NOMO-1 (cell line): ENCODE measurements around the gene BANK1.

Experiments used
- DNase-seq, 2 experiments: peaks; one replicate each; lab custom pipeline; 2025; ENCODE audit not compliant: unreplicated experiment in 2 of 2; lab: John Stamatoyannopoulos, UW

BANK1 gene

GRCh38 chr4:102105983-102106382 lies 315.5 kb downstream of the BANK1 start:
- no peak for DNase-seq

DNA sequence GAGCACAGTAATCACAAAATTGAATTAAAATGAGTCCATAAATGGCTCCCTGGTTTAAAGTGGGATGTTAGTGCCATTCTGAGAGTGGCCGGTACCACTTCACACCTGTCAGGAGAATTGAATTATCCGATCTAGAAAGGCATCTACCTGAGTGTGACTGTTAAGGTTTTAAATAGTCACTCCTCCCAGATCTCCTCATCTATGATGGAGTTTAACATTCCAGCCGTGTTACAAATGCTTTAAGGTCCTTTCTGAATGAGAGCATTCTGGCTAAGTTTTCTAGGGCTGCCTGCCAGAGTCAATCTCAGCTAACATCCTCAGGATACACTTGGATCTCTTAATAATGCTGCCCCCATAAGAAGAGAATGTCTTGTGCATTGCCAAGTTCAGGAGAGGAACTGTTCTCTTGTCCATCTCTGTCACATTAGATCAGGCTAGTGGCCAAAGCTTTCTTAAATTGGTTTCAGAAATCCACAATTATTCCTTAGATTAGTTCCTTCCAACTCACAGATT lies 323.6 kb downstream of the BANK1 start:
- DNase-seq = no peak

DNA sequence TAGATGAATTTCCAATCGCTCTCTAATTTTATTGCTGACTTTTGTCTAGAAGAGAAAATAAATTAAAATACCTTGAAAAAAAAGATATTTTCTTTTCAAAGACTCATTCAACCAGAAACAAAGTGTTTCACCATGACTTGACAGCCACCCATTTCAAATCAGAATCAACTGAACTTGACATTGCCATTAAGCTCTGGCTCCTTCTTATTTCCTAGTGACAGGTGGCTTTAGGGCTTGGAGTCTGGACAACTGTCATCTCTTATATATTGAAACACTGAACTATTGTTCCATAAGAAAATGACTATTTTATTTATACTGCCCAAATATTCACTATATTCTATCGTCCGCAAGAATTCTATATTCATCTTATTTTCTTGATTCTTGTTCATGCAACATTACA lies 325.6 kb downstream of the BANK1 start:
- DNase-seq = no peak

DNA sequence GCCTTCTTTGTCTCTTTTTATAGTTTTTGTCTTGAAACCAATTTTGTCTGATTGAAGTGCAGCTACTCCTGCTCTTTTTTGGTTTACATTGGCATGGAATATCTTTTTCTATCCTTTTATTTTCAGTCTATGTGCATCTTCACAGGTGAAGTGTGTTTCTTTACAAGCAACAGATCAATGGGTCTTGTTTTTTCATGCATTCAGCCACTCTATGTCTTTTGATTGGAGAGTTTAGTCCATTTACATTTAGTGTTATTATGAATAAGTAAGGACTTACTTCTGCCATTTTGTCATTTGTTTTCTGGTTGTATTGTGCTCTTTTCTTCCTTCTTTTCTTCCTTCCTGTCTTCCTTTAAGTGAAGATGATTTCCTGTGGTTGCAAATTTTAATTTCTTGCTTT lies 330.3 kb downstream of the BANK1 start:
- DNase-seq = no peak
